Thymus (tissue), 14 donors: ENCODE results near the gene OAS2. TPM values are rescaled to one million over a fixed set of nuclear protein-coding genes. Genes with fewer than 3 reads are reported as not detected.

Source experiments
- DNase-seq, 9 donors: peaks; one replicate each; pipeline ENCODE4 v3.0.0-alpha.2; 2013; ENCODE audit warnings: low spot score in 9 of 9, low read depth in 6 of 9, missing footprints in 1 of 9
- H3K27ac ChIP-seq, 2 donors: one replicate each; pipeline ENCODE4 v1.5.1; 2013; ENCODE audit warnings: control low read depth in 1 of 2, low read depth in 1 of 2, low read length in 1 of 2, mild to moderate bottlenecking in 1 of 2, moderate library complexity in 1 of 2
- H3K27me3 ChIP-seq, 2 donors: one replicate each; pipeline ENCODE4 v1.5.1; 2013; ENCODE audit warnings: low read length in 1 of 2; ENCODE audit not compliant: control insufficient read depth in 2 of 2, insufficient read depth in 1 of 2
- H3K36me3 ChIP-seq, 2 donors: one replicate each; pipeline ENCODE4 v1.5.1; 2013; ENCODE audit warnings: low read length in 1 of 2, mild to moderate bottlenecking in 1 of 2, moderate library complexity in 1 of 2; ENCODE audit not compliant: control insufficient read depth in 2 of 2, insufficient read depth in 2 of 2
- H3K4me1 ChIP-seq, 2 donors: one replicate each; pipeline ENCODE4 v1.5.1; 2013; ENCODE audit warnings: low read length in 2 of 2; ENCODE audit not compliant: control insufficient read depth in 2 of 2, insufficient read depth in 2 of 2
- H3K4me3 ChIP-seq, 2 donors: one replicate each; pipeline ENCODE4 v1.5.1; 2013; ENCODE audit warnings: low read length in 2 of 2, control low read depth in 1 of 2, mild to moderate bottlenecking in 1 of 2
- H3K9me3 ChIP-seq, 2 donors: one replicate each; pipeline ENCODE4 v1.5.1; 2013; ENCODE audit warnings: low read length in 1 of 2, mild to moderate bottlenecking in 1 of 2; ENCODE audit not compliant: control insufficient read depth in 2 of 2, insufficient read depth in 1 of 2
- WGBS: extraction: QIAGEN DNeasy Blood & Tissue Kit; methylation state at CpG from one replicate; pipeline ENCODE4 v1.1.7; 2013; 5-methylcytosine and 5-hydroxymethylcytosine counted together
- long read RNA-seq, 10 donors: transcript quantifications; one replicate each; lab custom pipeline, GENCODE V29; 2026
- polyA plus RNA-seq: library from polyadenylated mRNA; stranded (reverse); fragments of 200-250 nt; gene quantifications from one replicate; pipeline ENCODE4 v1.2.3, GENCODE V29; 2013
- total RNA-seq: library from RNA; stranded (reverse); fragments of 120-200 nt; gene quantifications from one replicate; pipeline ENCODE4 v1.2.4, GENCODE V29; 2013
- donor health status: healthy.

Gene OAS2, protein sequence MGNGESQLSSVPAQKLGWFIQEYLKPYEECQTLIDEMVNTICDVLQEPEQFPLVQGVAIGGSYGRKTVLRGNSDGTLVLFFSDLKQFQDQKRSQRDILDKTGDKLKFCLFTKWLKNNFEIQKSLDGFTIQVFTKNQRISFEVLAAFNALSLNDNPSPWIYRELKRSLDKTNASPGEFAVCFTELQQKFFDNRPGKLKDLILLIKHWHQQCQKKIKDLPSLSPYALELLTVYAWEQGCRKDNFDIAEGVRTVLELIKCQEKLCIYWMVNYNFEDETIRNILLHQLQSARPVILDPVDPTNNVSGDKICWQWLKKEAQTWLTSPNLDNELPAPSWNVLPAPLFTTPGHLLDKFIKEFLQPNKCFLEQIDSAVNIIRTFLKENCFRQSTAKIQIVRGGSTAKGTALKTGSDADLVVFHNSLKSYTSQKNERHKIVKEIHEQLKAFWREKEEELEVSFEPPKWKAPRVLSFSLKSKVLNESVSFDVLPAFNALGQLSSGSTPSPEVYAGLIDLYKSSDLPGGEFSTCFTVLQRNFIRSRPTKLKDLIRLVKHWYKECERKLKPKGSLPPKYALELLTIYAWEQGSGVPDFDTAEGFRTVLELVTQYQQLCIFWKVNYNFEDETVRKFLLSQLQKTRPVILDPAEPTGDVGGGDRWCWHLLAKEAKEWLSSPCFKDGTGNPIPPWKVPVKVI
- total RNA-seq (45.8 TPM), polyA plus RNA-seq (29.8 TPM)
- long read RNA-seq, donor 1: 0 reads
- long read RNA-seq, donor 2: 0 reads
- long read RNA-seq, donor 3, full-length matches to known transcripts: 8 of 17 reads
- long read RNA-seq, donor 3, partial matches to known transcripts: 9 of 17 reads
- long read RNA-seq, donor 3, other reads (novel, unspliced or antisense): 0 of 17 reads
- long read RNA-seq, donor 4, full-length matches to known transcripts: 4 of 4 reads
- long read RNA-seq, donor 4, partial matches to known transcripts: 0 of 4 reads
- long read RNA-seq, donor 4, other reads (novel, unspliced or antisense): 0 of 4 reads
- long read RNA-seq, donor 5, full-length matches to known transcripts: 29 of 39 reads
- long read RNA-seq, donor 5, partial matches to known transcripts: 10 of 39 reads
- long read RNA-seq, donor 5, other reads (novel, unspliced or antisense): 0 of 39 reads
- long read RNA-seq, donor 6, full-length matches to known transcripts: 10 of 16 reads
- long read RNA-seq, donor 6, partial matches to known transcripts: 6 of 16 reads
- long read RNA-seq, donor 6, other reads (novel, unspliced or antisense): 0 of 16 reads
- long read RNA-seq, donor 7, full-length matches to known transcripts: 11 of 11 reads
- long read RNA-seq, donor 7, partial matches to known transcripts: 0 of 11 reads
- long read RNA-seq, donor 7, other reads (novel, unspliced or antisense): 0 of 11 reads
- long read RNA-seq, donor 8, full-length matches to known transcripts: 6 of 6 reads
- long read RNA-seq, donor 8, partial matches to known transcripts: 0 of 6 reads
- long read RNA-seq, donor 8, other reads (novel, unspliced or antisense): 0 of 6 reads
- long read RNA-seq, donor 9, full-length matches to known transcripts: 3 of 3 reads
- long read RNA-seq, donor 9, partial matches to known transcripts: 0 of 3 reads
- long read RNA-seq, donor 9, other reads (novel, unspliced or antisense): 0 of 3 reads
- long read RNA-seq, donor 10, partial matches to known transcripts: 10 of 10 reads
- long read RNA-seq, donor 10, other reads (novel, unspliced or antisense): 0 of 10 reads

DNA sequence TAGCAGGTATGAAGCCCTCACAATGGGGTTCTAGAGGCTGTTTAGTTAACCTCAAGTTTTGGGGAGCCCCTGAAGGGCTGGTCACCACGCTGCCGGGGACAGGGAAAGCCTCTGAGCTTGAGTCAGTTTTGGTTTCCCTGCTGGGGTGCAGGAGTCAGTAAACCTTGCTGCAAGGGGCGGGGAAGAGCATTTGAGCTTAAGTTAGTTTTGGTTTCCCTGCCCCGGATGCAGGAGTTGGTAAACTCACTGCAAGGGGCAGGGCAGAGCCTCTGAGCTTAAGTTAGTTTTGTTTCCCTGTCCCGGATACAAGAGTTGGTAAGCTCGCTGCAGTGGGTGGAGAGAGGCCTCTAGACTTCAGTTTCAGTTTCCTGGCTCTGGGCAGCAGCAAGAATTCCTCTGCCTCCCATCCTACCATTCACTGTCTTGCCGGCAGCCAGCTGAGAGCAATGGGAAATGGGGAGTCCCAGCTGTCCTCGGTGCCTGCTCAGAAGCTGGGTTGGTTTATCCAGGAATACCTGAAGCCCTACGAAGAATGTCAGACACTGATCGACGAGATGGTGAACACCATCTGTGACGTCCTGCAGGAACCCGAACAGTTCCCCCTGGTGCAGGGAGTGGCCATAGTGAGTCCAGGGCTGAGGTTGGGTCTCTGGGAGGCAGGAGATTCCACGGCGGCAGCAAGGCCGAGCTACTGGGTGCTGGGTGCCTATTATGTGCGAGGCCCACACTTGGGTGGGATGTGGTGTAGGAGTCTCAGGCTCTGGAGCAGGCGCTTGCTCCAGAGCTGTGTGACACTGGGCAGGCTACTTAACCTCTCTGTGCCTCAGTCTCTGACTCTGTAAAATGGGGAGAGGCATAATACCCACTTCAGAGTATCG is at the start of gene OAS2:
OAS2 (plus strand) TSS at position 357 of the 878 bp plus-strand sequence; CDS start at position 447, 90 bp downstream.
- Histone ChIP-seq H3K36me3 (no peaks in the 10 kb centered on the region), H3K27ac (peak within 1 kb of the TSS; percentile 90 to 99), H3K27me3 (no peaks in the 10 kb centered on the region), H3K9me3 (no peaks in the 10 kb centered on the region), H3K4me1 (peaks cover 16 to 19% of the 10 kb centered on the region in 2 donors), H3K4me3 (peak within 1 kb of the TSS; percentile 60 to 62)
- DNase-seq: peak; percentile 50 to 94 (median 74)
- WGBS: 5% methylated on average over 19 of the region's 19 CpGs

DNA sequence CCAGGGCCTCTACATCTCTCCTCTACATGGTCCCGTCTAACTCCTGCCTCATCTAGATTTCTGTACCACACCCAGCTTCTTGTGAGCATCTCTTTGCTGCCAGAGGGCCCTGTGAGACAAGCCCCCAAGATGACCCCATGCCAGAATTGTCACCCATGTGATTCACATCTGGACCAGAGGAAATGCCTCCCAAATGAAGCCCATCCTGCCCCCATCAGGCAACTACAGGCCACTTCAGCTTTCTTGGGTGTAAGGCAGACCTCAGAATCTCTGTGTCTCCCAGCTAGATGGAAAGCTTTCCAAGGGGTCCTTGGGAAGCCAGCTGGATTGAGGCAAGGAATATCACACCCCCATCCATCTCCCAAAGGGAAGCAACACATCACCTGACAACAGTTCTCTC is 49.3 kb upstream of the OAS2 start:
- no peak for DNase-seq
- Histone ChIP-seq H3K9me3 (no peaks in the 10 kb centered on the region), H3K36me3 (no peaks in the 10 kb centered on the region), H3K27ac (no peak overlapping the region), H3K27me3 (no peaks in the 10 kb centered on the region), H3K4me3 (no peak overlapping the region), H3K4me1 (peaks cover 7% of the 10 kb centered on the region in 2 donors)
- 100% methylated on average over 1 of the region's 1 CpG for WGBS

DNA sequence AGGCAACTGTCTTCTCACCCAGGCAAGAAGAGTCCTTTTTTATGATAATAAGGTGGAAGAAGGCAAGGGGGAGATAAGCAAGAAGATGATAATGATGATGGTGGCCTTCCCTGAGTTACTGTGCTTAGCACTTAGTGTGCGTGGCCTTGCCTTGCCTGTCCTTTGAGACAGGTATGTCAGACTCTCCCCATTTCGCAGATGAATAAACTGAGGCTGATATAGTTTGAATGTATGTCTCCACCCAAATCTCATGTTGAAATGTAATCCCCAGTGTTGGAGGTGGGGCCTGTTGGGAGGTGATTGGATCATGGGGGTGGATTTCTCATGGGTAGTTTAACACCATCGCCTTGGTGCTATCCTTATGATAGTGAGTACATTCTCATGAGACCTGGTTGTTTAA is 48.6 kb upstream of the OAS2 start:
- DNase-seq: no peak
- Histone ChIP-seq H3K27ac (no peak overlapping the region), H3K4me3 (no peak overlapping the region), H3K9me3 (no peaks in the 10 kb centered on the region), H3K27me3 (no peaks in the 10 kb centered on the region), H3K4me1 (peaks cover 6 to 7% of the 10 kb centered on the region in 2 donors), H3K36me3 (no peaks in the 10 kb centered on the region)
- 96% methylated on average over 3 of the region's 3 CpGs for WGBS

DNA sequence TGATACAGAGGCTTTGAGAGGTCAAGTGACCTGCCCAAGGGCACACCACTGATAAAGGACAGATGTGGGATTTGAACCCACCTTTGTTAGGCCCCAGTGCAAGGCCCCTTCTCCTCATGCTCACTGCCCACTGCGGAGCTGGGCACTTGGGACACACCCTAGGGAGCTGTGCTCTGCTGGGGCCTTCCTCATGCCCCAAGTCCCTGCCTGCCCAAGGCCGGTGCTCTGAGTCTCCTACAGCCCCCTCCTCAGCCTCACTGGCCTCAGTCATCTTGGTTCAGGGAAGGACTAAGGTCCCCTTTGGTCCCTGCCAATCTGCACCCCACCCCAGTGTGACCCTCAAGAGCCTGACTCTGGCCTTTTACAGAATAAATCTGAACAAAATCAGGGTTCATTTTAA is 48.0 kb upstream of the OAS2 start:
- Histone ChIP-seq H3K4me3 (no peak overlapping the region), H3K9me3 (no peaks in the 10 kb centered on the region), H3K4me1 (peaks cover under 1 to 1% of the 10 kb centered on the region in 2 donors), H3K27ac (no peak overlapping the region), H3K27me3 (no peaks in the 10 kb centered on the region), H3K36me3 (no peaks in the 10 kb centered on the region)
- DNase-seq: no peak
- WGBS: 94% methylated on average over 2 of the region's 2 CpGs

DNA sequence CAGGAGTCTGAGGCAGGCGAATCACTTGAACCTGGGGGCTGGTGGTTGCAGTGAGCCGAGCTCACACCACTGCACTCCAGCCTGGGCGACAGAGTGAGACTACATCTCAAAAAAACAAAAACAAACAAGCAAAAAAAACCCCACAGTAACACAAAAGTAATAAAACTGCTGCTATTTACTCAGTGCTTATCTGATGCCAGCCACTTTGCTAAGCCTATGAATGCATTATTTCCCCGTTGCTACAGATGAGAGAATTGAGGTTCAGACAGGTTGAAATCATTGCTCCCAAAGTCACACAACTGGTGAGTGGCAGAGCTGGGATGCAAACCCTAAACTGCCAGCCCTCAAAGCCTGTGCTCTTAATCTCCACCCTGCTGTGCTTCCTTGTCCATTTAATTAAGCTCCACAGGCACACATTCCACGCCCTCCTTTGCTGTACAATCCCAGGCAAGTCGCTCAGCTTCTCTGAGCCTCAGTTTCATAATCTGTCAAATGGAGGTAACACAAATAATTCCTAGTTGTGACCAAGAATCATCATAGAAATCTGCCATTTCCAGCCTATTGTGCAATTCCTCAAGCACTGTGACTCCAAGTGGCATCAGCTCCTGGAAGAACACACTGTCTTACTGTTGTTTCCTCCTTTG is 45.7 kb upstream of the OAS2 start:
- Histone ChIP-seq H3K36me3 (no peaks in the 10 kb centered on the region), H3K4me1 (no peaks in the 10 kb centered on the region), H3K9me3 (no peaks in the 10 kb centered on the region), H3K27me3 (no peaks in the 10 kb centered on the region), H3K4me3 (no peak overlapping the region), H3K27ac (no peak overlapping the region)
- no peak for DNase-seq
- 94% methylated on average over 6 of the region's 6 CpGs for WGBS

DNA sequence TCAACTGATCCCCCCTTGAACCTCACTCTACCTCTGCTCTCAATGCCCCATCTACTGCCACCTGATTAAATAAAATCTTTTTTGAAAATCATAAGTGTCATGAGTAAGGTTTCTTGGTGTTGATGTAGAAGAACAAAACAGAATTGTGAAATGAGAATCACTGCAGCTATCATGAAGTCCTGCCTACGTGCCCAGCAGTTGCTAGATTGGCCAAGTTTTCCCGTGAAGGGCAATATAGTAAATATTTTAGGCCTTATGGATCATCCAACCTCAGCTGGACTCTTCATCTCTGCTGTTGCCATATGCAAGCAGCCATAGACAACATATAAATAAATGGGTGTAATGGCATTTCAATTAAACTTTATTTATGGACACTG is 45.2 kb upstream of the OAS2 start:
- no peak for DNase-seq
- no peak overlapping the region for H3K4me3 ChIP-seq
- no peaks in the 10 kb centered on the region for H3K9me3 ChIP-seq
- no peak overlapping the region for H3K27ac ChIP-seq
- 97% methylated on average over 2 of the region's 2 CpGs for WGBS
- no peaks in the 10 kb centered on the region for H3K27me3 ChIP-seq
- no peaks in the 10 kb centered on the region for H3K36me3 ChIP-seq
- H3K4me1 ChIP-seq: peaks cover 0 to 2% of the 10 kb centered on the region in 2 donors

DNA sequence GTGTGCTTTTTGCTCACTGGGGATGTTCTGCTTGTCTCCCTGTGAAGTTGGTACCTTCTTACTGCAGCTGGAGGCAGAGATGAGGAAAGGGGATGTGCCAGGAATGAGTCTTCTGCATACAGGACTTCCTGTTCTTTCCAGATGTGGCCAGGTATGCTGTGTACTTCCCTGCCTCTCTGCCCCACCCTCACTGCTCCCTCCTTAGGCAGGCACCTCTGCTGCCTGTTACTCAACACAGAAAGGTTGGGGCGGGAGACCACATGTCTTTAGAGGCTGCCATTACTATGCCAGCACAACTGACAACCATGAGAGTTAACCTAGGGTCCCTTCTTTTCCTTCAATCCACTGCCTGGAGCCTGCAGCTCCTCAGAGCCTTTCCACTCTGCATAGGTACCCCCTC is 42.1 kb upstream of the OAS2 start:
- Histone ChIP-seq H3K27ac (peak overlapping the region in 1 of 2 donors; percentile 54), H3K4me3 (no peak overlapping the region), H3K9me3 (no peaks in the 10 kb centered on the region), H3K27me3 (no peaks in the 10 kb centered on the region), H3K4me1 (peaks cover 12 to 20% of the 10 kb centered on the region in 2 donors), H3K36me3 (no peaks in the 10 kb centered on the region)
- DNase-seq: no peak
- 97% methylated on average over 1 of the region's 1 CpG for WGBS
